Measurements from ENCODE around the gene NAV2.

The NAV2 gene

GRCh38 chr11:19933801-19934488 is 221.3 kb downstream of the NAV2 start:
- DNase-seq, result no peak

- DNase-seq, result peak; percentile 70
Observed at GRCh38 chr11:19934828-19935259, 222.2 kb downstream of the NAV2 start.

GRCh38 chr11:19935507-19935906 is 222.9 kb downstream of the NAV2 start:
- peak; percentile 82 for DNase-seq

- no peak for DNase-seq
Observed at GRCh38 chr11:19936461-19936860, 223.8 kb downstream of the NAV2 start.

- DNase-seq, result no peak
Observed at GRCh38 chr11:19938169-19938856, 225.7 kb downstream of the NAV2 start.

- DNase-seq, result no peak
Observed at GRCh38 chr11:19938866-19939265, 226.2 kb downstream of the NAV2 start.

GRCh38 chr11:19939415-19939929 is 226.8 kb downstream of the NAV2 start:
- DNase-seq, result no peak

GRCh38 chr11:19940831-19941230 is 228.2 kb downstream of the NAV2 start:
- DNase-seq, result no peak

- no peak for DNase-seq
Observed at GRCh38 chr11:19946681-19947080, 234.0 kb downstream of the NAV2 start.

- no peak for DNase-seq
Observed at GRCh38 chr11:19947537-19948114, 235.0 kb downstream of the NAV2 start.

GRCh38 chr11:19949606-19950005 is 237.0 kb downstream of the NAV2 start:
- no peak for DNase-seq

GRCh38 chr11:19951558-19952115 is 239.0 kb downstream of the NAV2 start:
- no peak for DNase-seq

- DNase-seq, result no peak
Observed at GRCh38 chr11:19952116-19952605, 239.5 kb downstream of the NAV2 start.

- DNase-seq, result no peak
Observed at GRCh38 chr11:19952911-19953310, 240.3 kb downstream of the NAV2 start.

- no peak for DNase-seq
Observed at GRCh38 chr11:19953336-19953735, 240.7 kb downstream of the NAV2 start.

- peak; percentile 52 for DNase-seq
Observed at GRCh38 chr11:19953909-19954308, 241.3 kb downstream of the NAV2 start.

- DNase-seq, result no peak
Observed at GRCh38 chr11:19954899-19955298, 242.3 kb downstream of the NAV2 start.

- no peak for DNase-seq
Observed at GRCh38 chr11:19955660-19956059, 243.0 kb downstream of the NAV2 start.

- DNase-seq, result no peak
Observed at GRCh38 chr11:19956228-19956627, 243.6 kb downstream of the NAV2 start.

- DNase-seq, result no peak
Observed at GRCh38 chr11:19957294-19957943, 244.8 kb downstream of the NAV2 start.

GRCh38 chr11:19958204-19958603 is 245.6 kb downstream of the NAV2 start:
- DNase-seq, result no peak

GRCh38 chr11:19959210-19959609 is 246.6 kb downstream of the NAV2 start:
- no peak for DNase-seq

GRCh38 chr11:19959648-19960059 is 247.0 kb downstream of the NAV2 start:
- no peak for DNase-seq

Data from amniotic stem cell (primary cell).